ENCODE data around the gene CALB2. TPM values are rescaled to one million over a fixed set of nuclear protein-coding genes. Genes with fewer than 3 reads are reported as not detected.
A peak's percentile ranks its signal among the peaks of the same experiment; 100 is the strongest.
"Not testable (repeated sequence)": the region's sequence is repeated elsewhere in the genome, so short reads cannot be mapped to it uniquely, and the experiment has no call there.

CALB2 gene
- total RNA-seq, 1 experiment from 2014 or later: 2.6 TPM

DNA sequence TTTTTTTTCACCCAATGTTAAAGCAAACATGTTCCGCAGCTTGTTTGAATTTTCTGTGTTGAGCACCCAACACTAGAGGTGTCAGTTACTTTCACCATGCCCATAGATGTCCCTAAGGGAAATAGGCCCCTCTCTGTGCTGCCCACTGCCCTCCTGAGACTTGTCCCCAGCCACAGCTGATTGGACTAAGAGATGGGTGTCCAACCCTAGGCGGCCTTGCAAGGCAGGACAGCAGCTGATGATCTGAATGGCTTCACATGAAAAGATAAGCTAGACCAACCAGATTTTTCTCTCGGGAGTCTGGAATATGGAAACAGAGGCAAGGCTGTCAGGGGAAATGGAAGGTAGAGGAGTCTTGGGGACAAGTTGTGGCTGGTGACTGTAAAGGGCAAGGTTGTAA is 6.1 kb upstream of the CALB2 start:
- no peak for DNase-seq (ENCODE audit: low spot score)

DNA sequence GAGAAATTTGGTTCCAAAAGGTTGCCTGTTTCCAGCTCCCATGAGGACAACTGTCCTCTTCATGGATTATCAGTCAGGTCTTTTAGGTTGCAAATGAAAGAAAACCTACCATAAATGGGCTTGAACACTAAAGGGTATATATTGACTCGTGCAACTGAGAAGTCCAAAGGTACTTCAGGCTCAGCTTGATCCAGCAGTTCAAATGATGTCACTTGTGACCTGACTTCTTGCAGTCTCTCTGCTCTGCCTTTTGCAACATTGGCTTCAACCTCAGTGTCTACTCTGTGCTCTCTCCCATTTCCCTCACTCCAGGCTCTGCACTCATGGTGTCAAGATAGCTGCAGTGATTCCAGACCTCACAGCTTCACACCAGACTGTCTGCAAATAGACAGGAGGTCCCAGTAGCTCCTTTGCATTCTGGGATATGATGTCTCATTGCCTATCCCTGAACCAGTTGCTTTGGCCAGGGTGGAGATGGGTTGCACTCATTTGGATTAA is 5.5 kb upstream of the CALB2 start:
- DNase-seq (ENCODE audit: low spot score): no peak

GRCh38 chr16:71353736-71354135 is 4.8 kb upstream of the CALB2 start:
- no peak for DNase-seq (ENCODE audit: low spot score)

DNA sequence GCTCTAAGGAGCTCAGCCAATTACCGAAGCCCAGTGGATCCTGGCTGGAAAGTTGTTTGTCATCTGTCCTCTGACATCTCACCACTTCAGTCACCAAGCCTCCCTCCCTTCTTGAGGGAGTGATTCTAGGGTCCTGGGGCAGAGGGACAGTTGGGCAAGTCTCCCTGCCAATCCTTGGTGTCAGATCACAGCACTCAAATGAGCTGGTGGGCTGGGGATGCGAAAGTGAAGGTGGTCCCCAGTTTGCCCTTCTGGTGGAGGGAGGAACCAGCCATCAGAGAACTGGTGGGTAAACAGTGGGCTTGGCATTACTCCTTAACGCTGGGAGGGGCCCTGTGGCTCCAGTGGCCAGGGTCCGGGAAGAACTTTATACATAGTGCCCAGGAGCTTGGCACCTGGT is 4.4 kb upstream of the CALB2 start:
- DNase-seq (ENCODE audit: low spot score): no peak

GRCh38 chr16:71356051-71356740 is 2.3 kb upstream of the CALB2 start:
- DNase-seq (ENCODE audit: low spot score): no peak

DNA sequence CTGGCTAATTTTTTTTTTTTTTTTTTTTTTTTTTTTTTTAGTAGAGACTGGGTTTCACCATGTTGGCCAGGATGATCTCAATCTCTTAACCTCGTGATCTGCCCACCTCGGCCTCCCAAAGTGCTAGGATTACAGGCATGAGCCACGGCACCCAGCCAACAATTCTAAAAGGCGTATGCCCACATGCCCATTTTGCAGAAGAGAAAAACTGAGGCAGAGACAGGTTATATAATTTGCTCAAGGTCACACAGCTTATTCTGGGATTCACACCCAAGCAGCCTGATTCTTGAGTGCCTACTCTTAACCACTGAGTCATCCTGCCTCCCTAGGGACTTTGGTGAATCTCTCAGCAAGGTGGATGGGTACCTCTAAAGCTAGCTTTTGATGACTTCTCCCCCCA is 1.6 kb upstream of the CALB2 start:
- DNase-seq (ENCODE audit: low spot score): not testable (repeated sequence)

- peak; percentile 10 for DNase-seq (ENCODE audit: low spot score)
These were observed 842 bp upstream of the CALB2 start for GRCh38 chr16:71357681-71358080.

DNA sequence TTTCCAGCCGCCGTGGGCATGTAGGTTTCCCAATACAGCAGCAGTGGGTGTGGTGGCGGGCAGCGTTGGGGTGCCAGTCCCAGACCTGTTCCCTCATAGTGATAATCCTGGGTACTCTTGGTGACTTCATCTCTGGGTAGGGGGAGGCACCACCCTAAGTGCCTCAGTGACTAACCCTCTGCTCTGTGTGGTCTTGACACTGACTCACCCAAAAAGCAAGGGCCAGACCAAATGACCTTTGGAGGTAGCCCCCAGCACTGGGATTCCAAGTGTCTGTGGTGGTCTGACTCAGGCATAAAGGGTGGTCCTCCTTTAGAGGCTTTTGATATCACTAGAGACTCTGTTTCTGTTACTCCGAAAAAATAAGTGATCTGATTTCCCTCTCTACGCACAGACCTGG is 908 bp downstream of the CALB2 start:
- no peak for DNase-seq (ENCODE audit: low spot score)

DNA sequence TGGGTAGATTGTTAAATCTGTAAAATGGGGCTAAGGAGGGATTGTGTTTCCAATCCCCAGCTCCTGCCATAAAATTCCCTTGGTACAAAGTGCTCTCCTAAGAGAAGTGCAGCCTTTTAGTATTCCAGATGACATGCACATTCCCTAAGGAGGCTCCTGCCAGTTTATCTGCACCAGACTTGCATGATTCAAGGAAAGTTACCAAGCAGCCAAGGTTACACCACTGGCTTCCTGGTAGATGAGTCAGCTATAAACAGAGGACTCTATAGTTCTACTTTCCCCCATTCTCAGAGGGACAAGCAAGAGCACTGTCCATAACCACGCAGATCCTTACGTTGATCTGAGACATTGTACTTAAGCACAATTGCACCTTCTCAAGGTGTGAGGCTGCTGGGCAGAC is 1.9 kb downstream of the CALB2 start:
- DNase-seq (ENCODE audit: low spot score): peak; percentile 96

- no peak for DNase-seq (ENCODE audit: low spot score)
These were observed 5.7 kb downstream of the CALB2 start for GRCh38 chr16:71364133-71364681.

- no peak for DNase-seq (ENCODE audit: low spot score)
These were observed 6.5 kb downstream of the CALB2 start for GRCh38 chr16:71365021-71365420.

GRCh38 chr16:71367241-71367976 is 8.9 kb downstream of the CALB2 start:
- peak; percentile 70 for DNase-seq (ENCODE audit: low spot score)

DNA sequence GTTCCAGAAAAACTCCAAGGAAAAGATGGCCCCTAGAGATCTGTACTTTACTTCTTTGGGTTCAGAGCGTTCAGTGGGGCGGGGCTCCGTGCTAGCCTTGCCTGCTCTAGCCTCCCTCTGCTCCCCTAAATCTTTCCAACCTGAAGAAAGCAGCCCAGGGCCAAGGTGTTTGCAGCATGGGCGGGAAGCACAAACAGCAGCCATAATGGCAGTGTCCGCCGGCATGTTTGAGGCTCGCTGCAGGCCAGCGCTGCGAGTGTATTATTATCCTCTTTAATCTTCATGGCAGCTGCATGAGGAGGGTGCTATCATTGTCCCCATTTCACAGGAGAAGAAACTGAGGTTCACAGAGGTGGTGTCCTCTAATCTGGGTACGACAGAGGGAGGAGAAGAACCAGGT is 10.4 kb downstream of the CALB2 start:
- no peak for DNase-seq (ENCODE audit: low spot score)

DNA sequence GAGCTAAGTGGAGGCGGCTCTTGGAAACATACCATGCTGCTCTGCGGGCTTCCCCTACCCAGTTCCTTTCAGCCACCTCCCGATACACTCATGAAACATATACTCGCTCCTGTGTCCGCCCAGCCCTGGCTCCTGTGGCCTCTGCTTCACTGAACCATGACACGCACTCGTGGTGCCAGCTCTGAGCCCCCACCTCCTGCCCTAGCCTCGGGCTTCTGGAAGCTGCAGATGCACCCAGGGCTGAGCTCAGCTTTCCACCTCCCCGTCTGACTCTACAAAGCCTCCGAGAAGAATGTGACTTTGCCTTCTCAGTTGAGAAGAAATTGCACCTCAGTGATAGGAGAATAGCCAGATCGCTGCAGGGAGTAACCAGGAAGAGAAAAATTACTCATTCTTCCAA is 11.0 kb downstream of the CALB2 start:
- DNase-seq (ENCODE audit: low spot score): peak; percentile 16

- no peak for DNase-seq (ENCODE audit: low spot score)
These were observed 12.7 kb downstream of the CALB2 start for GRCh38 chr16:71371237-71371636.

DNA sequence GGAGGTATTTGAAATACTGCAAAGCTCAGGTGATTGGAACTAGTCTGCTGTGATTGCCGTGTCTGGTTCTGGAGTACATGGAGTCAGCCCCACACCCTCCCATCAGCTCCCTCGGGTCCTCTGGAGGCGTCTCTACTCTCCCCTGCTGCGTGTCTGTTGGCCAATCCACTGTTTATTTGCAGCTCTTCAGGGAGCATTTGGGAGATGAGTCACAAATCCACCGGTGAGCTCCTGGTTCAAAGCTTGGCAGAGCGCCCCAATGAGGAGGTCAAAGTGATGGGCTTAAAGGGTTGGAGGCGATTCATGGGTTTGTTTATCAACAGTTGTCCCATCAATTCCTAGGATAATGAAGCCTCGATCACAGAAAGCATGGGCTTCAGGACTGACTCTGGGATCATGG is 14.6 kb downstream of the CALB2 start:
- peak; percentile 49 for DNase-seq (ENCODE audit: low spot score)

DNA sequence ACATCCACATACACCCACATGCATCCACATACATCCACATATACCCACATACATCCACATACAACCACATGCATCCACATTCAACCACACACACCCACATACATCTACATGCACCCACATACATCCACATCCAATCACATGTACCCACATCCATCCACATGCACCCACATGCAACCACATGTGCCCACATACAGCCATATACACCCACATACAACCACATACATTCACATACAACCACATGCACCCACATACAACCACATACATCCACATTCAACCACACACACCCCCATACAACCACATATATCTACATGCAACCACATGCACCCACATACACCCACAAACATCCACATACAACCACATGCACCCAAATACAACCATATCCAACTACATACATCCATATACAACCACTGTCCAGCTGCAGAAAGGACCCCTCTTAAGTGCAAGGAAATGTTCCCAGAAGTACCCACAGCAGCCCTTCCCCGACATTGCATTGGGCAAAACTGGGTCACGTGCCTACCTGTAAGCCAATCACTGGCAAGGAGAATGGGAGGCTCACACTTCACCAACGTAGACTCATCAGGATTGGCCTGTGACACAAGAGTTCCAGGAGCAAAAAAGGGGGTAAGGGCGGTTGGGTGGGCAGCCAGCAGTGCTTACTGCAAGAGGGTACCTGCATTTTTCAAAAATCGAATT is 18.1 kb downstream of the CALB2 start:
- no peak for DNase-seq (ENCODE audit: low spot score)

DNA sequence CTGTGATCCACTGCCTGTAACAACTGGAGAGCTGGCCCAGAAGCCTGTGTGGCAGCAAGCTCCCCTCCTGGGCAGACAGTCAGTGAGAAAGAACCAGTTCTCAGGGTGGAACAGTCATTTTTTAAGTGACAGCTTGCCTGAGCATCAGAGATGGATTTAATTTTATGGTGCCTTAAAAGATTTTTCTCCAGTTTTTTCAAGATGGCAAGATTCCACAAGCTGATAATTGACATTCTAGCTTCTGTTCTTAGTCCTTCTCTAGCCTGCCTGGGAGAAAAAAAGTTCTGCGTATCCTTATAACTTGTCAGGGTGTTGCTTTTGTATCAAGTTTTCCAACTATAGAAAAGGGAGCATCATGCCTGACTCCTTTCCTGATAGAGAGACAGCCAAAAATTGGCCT is 21.2 kb downstream of the CALB2 start:
- no peak for DNase-seq (ENCODE audit: low spot score)

DNA sequence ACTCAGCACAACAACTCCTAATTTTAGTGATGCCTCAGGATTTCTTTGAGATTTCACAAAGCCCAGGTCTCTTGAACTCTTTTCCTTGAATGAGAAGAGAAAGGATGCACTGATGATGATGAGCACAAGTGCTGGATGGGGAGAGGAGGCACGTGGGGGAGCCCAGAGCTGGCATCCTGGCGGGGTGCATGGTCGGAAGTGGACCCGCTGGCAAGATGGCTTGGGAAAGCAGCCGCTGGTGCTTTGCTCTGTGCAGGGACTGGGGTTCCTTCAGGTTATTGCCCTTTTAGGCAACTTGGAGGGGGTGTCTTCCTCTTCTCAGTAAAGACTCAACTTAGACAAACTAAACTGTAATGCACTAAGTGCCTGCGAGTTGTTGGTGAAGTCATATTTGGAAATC is 22.3 kb downstream of the CALB2 start:
- no peak for DNase-seq (ENCODE audit: low spot score)

DNA sequence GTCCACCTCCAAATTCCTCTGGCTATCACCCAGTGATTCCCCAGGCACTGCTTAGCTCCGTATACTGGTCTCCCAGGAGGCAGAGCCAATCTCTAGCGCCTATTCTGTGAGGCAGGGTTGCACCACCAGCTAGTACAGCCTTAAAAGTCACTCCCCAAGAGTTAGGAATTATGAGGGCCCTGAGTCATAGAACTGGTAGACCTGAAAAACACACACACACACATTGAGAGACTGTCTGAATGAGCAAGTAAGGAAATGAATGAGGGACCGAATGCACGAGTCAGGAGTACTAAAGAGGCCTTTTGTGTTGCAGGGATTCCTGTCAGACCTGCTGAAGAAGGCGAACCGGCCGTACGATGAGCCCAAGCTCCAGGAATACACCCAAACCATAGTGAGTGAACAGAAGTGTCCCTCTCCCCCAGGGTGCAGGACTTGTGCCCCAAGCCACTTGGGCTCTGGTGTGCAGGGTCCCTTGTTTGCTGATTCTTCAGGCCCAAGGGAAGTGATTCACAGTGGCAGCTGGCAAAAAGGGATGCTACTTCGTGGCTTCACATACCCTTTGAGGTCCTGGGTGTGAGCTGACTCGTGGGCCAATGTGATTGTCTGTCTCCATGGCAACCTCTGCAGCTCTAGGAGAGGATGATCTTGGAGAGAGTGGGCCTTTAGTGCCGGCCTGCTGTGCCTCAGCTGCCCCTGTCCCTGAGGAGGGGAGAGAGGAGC is 24.7 kb downstream of the CALB2 start:
- no peak for DNase-seq (ENCODE audit: low spot score)

DNA sequence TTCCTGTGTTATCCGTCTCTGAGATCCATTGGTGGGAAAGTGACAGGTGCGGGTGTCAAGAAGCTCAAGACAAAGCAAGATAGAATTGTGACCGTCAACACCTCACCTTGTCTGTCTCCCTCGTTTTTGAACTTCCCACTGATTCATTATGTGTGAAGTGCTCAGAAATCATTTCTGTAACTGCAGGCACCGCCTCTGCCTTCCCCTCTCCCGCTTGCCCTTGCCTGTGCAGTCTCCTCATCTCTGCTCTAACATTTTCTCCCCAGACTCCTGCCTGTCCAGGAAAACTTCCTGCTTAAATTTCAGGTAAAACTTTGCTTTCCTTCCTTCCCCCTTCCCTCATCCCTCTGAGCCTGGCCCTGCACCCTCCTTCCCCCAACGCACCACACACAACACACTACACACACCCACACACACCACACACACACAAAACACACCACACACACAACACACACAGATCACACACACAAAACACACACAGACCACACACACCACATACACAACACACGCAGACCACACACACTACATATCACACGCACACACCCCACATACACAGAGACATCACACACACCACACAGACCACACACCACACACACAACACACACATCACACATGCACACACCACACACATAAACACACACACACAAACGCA is 25.7 kb downstream of the CALB2 start:
- no peak for DNase-seq (ENCODE audit: low spot score)
